ENCODE measurements around the gene PAK4. TPM values are rescaled to one million over a fixed set of nuclear protein-coding genes. Genes with fewer than 3 reads are reported as not detected.

The PAK4 gene
- total RNA-seq, 4 donors from 2014 or later: 20.7 to 25.3 (median 23.6) TPM

- no peak for DNase-seq (ENCODE audit: low spot score in 2 of 2)
- H3K4me1 ChIP-seq: no peaks in the 10 kb centered on the region
- no peaks in the 10 kb centered on the region for H3K36me3 ChIP-seq
- H3K4me3 ChIP-seq: no peak overlapping the region
- WGBS: 59% methylated on average over 5 of the region's 5 CpGs
- TF ChIP-seq EP300 (IDR thresholded peaks at IDR 0.05): no peak
- no peak for TF ChIP-seq POLR2AphosphoS5 (IDR thresholded peaks at IDR 0.05)
- no peak for TF ChIP-seq POLR2A (IDR thresholded peaks at IDR 0.05)
- no peak for TF ChIP-seq CTCF (IDR thresholded peaks at IDR 0.05)
- H3K9me3 ChIP-seq: no peaks in the 10 kb centered on the region
- peaks cover 20% of the 10 kb centered on the region for H3K27me3 ChIP-seq
- H3K27ac ChIP-seq: no peak overlapping the region
These were observed 22.4 kb upstream of the PAK4 start for GRCh38 chr19:39103151-39103550.

- Histone ChIP-seq H3K27me3 (peaks cover 10% of the 10 kb centered on the region), H3K27ac (no peak overlapping the region), H3K4me1 (no peaks in the 10 kb centered on the region), H3K36me3 (no peaks in the 10 kb centered on the region), H3K9me3 (no peaks in the 10 kb centered on the region), H3K4me3 (no peak overlapping the region)
- 57% methylated on average over 5 of the region's 5 CpGs for WGBS
- TF ChIP-seq EP300 (IDR thresholded peaks at IDR 0.05) (no peak), POLR2AphosphoS5 (IDR thresholded peaks at IDR 0.05) (no peak), POLR2A (IDR thresholded peaks at IDR 0.05) (no peak), CTCF (IDR thresholded peaks at IDR 0.05) (no peak)
- DNase-seq (ENCODE audit: low spot score in 2 of 2): no peak
These were observed 21.4 kb upstream of the PAK4 start for GRCh38 chr19:39104186-39104596.

- H3K4me1 ChIP-seq: peaks cover 5% of the 10 kb centered on the region
- 52% methylated on average over 7 of the region's 7 CpGs for WGBS
- no peak overlapping the region for H3K27ac ChIP-seq
- H3K36me3 ChIP-seq: no peaks in the 10 kb centered on the region
- no peak for DNase-seq (ENCODE audit: low spot score in 2 of 2)
- H3K4me3 ChIP-seq: no peak overlapping the region
- H3K27me3 ChIP-seq: no peaks in the 10 kb centered on the region
- TF ChIP-seq EP300 (IDR thresholded peaks at IDR 0.05) (no peak), POLR2A (IDR thresholded peaks at IDR 0.05) (no peak), CTCF (IDR thresholded peaks at IDR 0.05) (no peak), POLR2AphosphoS5 (IDR thresholded peaks at IDR 0.05) (no peak)
- no peaks in the 10 kb centered on the region for H3K9me3 ChIP-seq
These were observed 19.4 kb upstream of the PAK4 start for GRCh38 chr19:39106194-39106593.

GRCh38 chr19:39109641-39110040 lies 15.9 kb upstream of the PAK4 start:
- TF ChIP-seq CTCF (IDR thresholded peaks at IDR 0.05): no peak
- TF ChIP-seq EP300 (IDR thresholded peaks at IDR 0.05): no peak
- TF ChIP-seq POLR2A (IDR thresholded peaks at IDR 0.05): no peak
- TF ChIP-seq POLR2AphosphoS5 (IDR thresholded peaks at IDR 0.05): no peak
- Histone ChIP-seq H3K27ac (no peak overlapping the region), H3K4me1 (peaks cover 18% of the 10 kb centered on the region), H3K4me3 (no peak overlapping the region), H3K36me3 (no peaks in the 10 kb centered on the region), H3K9me3 (no peaks in the 10 kb centered on the region), H3K27me3 (peaks cover 7% of the 10 kb centered on the region)
- no peak for DNase-seq (ENCODE audit: low spot score in 2 of 2)

- TF ChIP-seq CTCF (IDR thresholded peaks at IDR 0.05): peak; percentile 42 to 74
- no peak for TF ChIP-seq POLR2AphosphoS5 (IDR thresholded peaks at IDR 0.05)
- peaks cover 7% of the 10 kb centered on the region for H3K27me3 ChIP-seq
These were observed 15.2 kb upstream of the PAK4 start for GRCh38 chr19:39110263-39110967.

More at GRCh38 chr19:39110263-39110967, 15.2 kb upstream of the PAK4 start:
- Histone ChIP-seq H3K4me3 (no peak overlapping the region), H3K27ac (no peak overlapping the region), H3K4me1 (peaks cover 18% of the 10 kb centered on the region), H3K9me3 (no peaks in the 10 kb centered on the region), H3K36me3 (no peaks in the 10 kb centered on the region)
- peak in 1 of 2 donors; percentile 76 for DNase-seq (ENCODE audit: low spot score in 2 of 2)
- 23% methylated on average over 9 of the region's 16 CpGs for WGBS

Measured in suprapubic skin (tissue), 4 donors.